IMR-90 (cell line): Measurements from ENCODE around the gene DACH1. TPM values are rescaled to one million over a fixed set of nuclear protein-coding genes. Genes with fewer than 3 reads are reported as not detected.

Source experiments
- ATAC-seq: fragments of 200-7000 bp; cut with Tn5 transposase; 2 replicates; pipeline ENCODE4 v1.9.1; 2020; ENCODE audit warnings: low read depth, mild to moderate bottlenecking, moderate library complexity
- BruUV-seq: library from RNA; stranded (reverse); fragments of 400-500 nt; replicated peaks from 2 replicates; lab custom pipeline; 2021; lab: Mats Ljungman, UMichigan
- CTCF ChIA-PET: fragments of 300-600 bp; formaldehyde crosslinking; extraction: SDS; loops from one replicate; lab custom pipeline; 2021; ENCODE audit warnings: antibody characterized with exemption; lab: Yijun Ruan, JAX
- POLR2A ChIA-PET: fragments of 300-600 bp; sonication (Branson Sonifier 250); formaldehyde crosslinking; loops from one replicate; lab custom pipeline; 2022; ENCODE audit warnings: antibody characterized with exemption; ENCODE audit not compliant: unreplicated experiment; lab: Charles Lee
- DNase-seq: peaks from one replicate; pipeline ENCODE4 v3.0.0; 2013
- H2AFZ ChIP-seq: replicated peaks from 2 replicates; pipeline ENCODE3; 2013; ENCODE audit warnings: low read length, mild to moderate bottlenecking; ENCODE audit not compliant: poor library complexity
- H2AK5ac ChIP-seq: 2 replicates; pipeline ENCODE4 v1.6.1; 2013; ENCODE audit warnings: low read depth, low read length, inconsistent platforms
- H2AK9ac ChIP-seq: replicated peaks from 2 replicates; pipeline ENCODE3; 2013; ENCODE audit warnings: mild to moderate bottlenecking, low read depth, low read length, moderate library complexity; ENCODE audit not compliant: poor library complexity
- H2BK120ac ChIP-seq: 2 replicates; pipeline ENCODE4 v1.6.1; 2013; ENCODE audit warnings: low read depth, low read length, inconsistent platforms
- H2BK15ac ChIP-seq: 3 replicates; pipeline ENCODE4 v1.6.1; 2013; ENCODE audit warnings: low read depth, low read length, inconsistent platforms
- H2BK20ac ChIP-seq: 2 replicates; pipeline ENCODE4 v1.6.1; 2013; ENCODE audit warnings: low read depth, mild to moderate bottlenecking, inconsistent platforms, low read length, moderate library complexity
- H2BK5ac ChIP-seq: 2 replicates; pipeline ENCODE4 v1.6.1; 2013; ENCODE audit warnings: mild to moderate bottlenecking, low read depth, low read length, inconsistent platforms; ENCODE audit not compliant: poor library complexity, severe bottlenecking
- H3K14ac ChIP-seq: replicated peaks from 2 replicates; pipeline ENCODE4 v1.6.1; 2013; ENCODE audit warnings: low read depth, low read length, inconsistent platforms
- H3K18ac ChIP-seq: 2 replicates; pipeline ENCODE4 v1.6.1; 2013; ENCODE audit warnings: low read depth, low read length, control low read depth
- H3K23ac ChIP-seq: 2 replicates; pipeline ENCODE4 v1.6.1; 2013; ENCODE audit warnings: low read depth, low read length, inconsistent platforms
- H3K27ac ChIP-seq: 2 replicates; pipeline ENCODE4 v1.5.1; 2013; ENCODE audit warnings: mild to moderate bottlenecking, control low read depth, low read length; ENCODE audit not compliant: insufficient read depth
- H3K27me3 ChIP-seq: 2 replicates; pipeline ENCODE4 v1.6.1; 2013; ENCODE audit warnings: low read length; ENCODE audit not compliant: control insufficient read depth, insufficient read depth
- H3K36me3 ChIP-seq: 2 replicates; pipeline ENCODE4 v1.6.1; 2013; ENCODE audit warnings: low read length, mixed read lengths; ENCODE audit not compliant: control insufficient read depth, insufficient read depth
- H3K4ac ChIP-seq: 2 replicates; pipeline ENCODE4 v1.6.1; 2013; ENCODE audit warnings: low read depth, low read length, inconsistent platforms
- H3K4me1 ChIP-seq: 2 replicates; pipeline ENCODE4 v1.6.1; 2013; ENCODE audit warnings: low read length, mixed read lengths; ENCODE audit not compliant: control insufficient read depth, insufficient read depth
- H3K4me2 ChIP-seq: 2 replicates; pipeline ENCODE4 v1.6.1; 2013; ENCODE audit warnings: low read depth, mild to moderate bottlenecking, control low read depth, low read length, moderate library complexity
- H3K4me3 ChIP-seq: 2 replicates; pipeline ENCODE4 v1.5.1; 2013; ENCODE audit warnings: low read depth, mild to moderate bottlenecking, control low read depth, low read length, moderate library complexity; ENCODE audit not compliant: insufficient read depth
- H3K56ac ChIP-seq: 2 replicates; pipeline ENCODE4 v1.6.1; 2013; ENCODE audit warnings: low read length, inconsistent platforms; ENCODE audit not compliant: insufficient read depth; ENCODE audit errors: extremely low read depth
- H3K79me1 ChIP-seq, 2 experiments: 2 replicates each; pipeline ENCODE4 v1.6.1; 2013; ENCODE audit warnings: low read length in 2 of 2, inconsistent platforms in 1 of 2, low read depth in 1 of 2
- H3K9ac ChIP-seq: 2 replicates; pipeline ENCODE4 v1.6.1; 2013; ENCODE audit warnings: low read depth, low read length, control low read depth
- H3K9me1 ChIP-seq: 2 replicates; pipeline ENCODE4 v1.6.1; 2013; ENCODE audit warnings: low read length, inconsistent platforms; ENCODE audit not compliant: insufficient read depth
- H3K9me3 ChIP-seq: 2 replicates; pipeline ENCODE4 v1.6.1; 2013; ENCODE audit warnings: low read length; ENCODE audit not compliant: control insufficient read depth, insufficient read depth
- H4K20me1 ChIP-seq: 2 replicates; pipeline ENCODE4 v1.6.1; 2013; ENCODE audit warnings: low read length, inconsistent platforms; ENCODE audit not compliant: insufficient read depth
- H4K5ac ChIP-seq: 2 replicates; pipeline ENCODE4 v1.6.1; 2013; ENCODE audit warnings: mild to moderate bottlenecking, low read depth, low read length, control low read depth
- H4K8ac ChIP-seq, 2 experiments: 2 replicates each; pipeline ENCODE4 v1.6.1; 2013; ENCODE audit warnings: low read depth in 2 of 2, low read length in 2 of 2, control low read depth in 1 of 2, inconsistent platforms in 1 of 2
- H4K91ac ChIP-seq: 2 replicates; pipeline ENCODE4 v1.6.1; 2013; ENCODE audit warnings: low read depth, low read length, inconsistent platforms; ENCODE audit not compliant: insufficient read depth
- CEBPB ChIP-seq: IDR thresholded peaks from 2 replicates; pipeline ENCODE4 v1.6.1; 2012; ENCODE audit warnings: low read depth, low read length, improper control_type of control experiment
- CHD1 ChIP-seq: IDR thresholded peaks from 2 replicates; pipeline ENCODE4 v1.6.1; 2012; ENCODE audit warnings: low read depth, low read length, improper control_type of control experiment
- FOS ChIP-seq: fragments of 150-350 bp; IDR thresholded peaks from 2 replicates; pipeline ENCODE4 v1.6.1; 2016; ENCODE audit warnings: low read depth, low read length
- MAFK ChIP-seq: IDR thresholded peaks from 2 replicates; pipeline ENCODE4 v1.6.1; 2012; ENCODE audit warnings: low read depth, low read length, improper control_type of control experiment
- MAZ ChIP-seq: IDR thresholded peaks from 2 replicates; pipeline ENCODE4 v1.6.1; 2012; ENCODE audit warnings: low read depth, mild to moderate bottlenecking, low read length, improper control_type of control experiment, moderate library complexity, borderline replicate concordance
- POLR2A ChIP-seq: IDR thresholded peaks from 2 replicates; pipeline ENCODE4 v1.6.1; 2012; ENCODE audit warnings: mild to moderate bottlenecking, low read depth, low read length
- RAD21 ChIP-seq: IDR thresholded peaks from 2 replicates; pipeline ENCODE4 v1.6.1; 2012; ENCODE audit warnings: low read length, improper control_type of control experiment
- RCOR1 ChIP-seq: IDR thresholded peaks from 2 replicates; pipeline ENCODE4 v1.6.1; 2012; ENCODE audit warnings: mild to moderate bottlenecking, low read length, improper control_type of control experiment; ENCODE audit not compliant: insufficient replicate concordance
- SMC3 ChIP-seq: fragments of 150-350 bp; IDR thresholded peaks from 2 replicates; pipeline ENCODE4 v1.6.1; 2016; ENCODE audit warnings: low read depth, mild to moderate bottlenecking, antibody characterized with exemption, low read length, moderate library complexity
- WGBS, 2 experiments: methylation state at CpG; one replicate each; pipeline versions ENCODE4 v1.1.5 to v1.1.7; 2013; ENCODE audit warnings: missing lambda C conversion rate in 2 of 2; ENCODE audit not compliant: insufficient read length in 1 of 2; ENCODE audit errors: extremely low coverage in 2 of 2; 5-methylcytosine and 5-hydroxymethylcytosine counted together
- dilution Hi-C: fragments of 300-500 bp; cut with HindIII; formaldehyde crosslinking; loops from one replicate; pipeline ENCODE4 v1.14.3; 2018; ENCODE audit warnings: low sequenced_read_pairs; ENCODE audit not compliant: unreplicated experiment
- in situ Hi-C: fragments of 300-500 bp; cut with MboI; formaldehyde crosslinking; loops from 3 replicates; pipeline ENCODE4 v1.14.3; 2019; ENCODE audit warnings: low sequenced_read_pairs, inconsistent platforms, mixed read lengths
- intact Hi-C: fragments of 100-400 bp; cut with micrococcal nuclease; formaldehyde crosslinking; loops from 2 replicates; pipeline ENCODE4 v1.10.0; 2022
- polyA plus RNA-seq, 3 experiments: library from polyadenylated mRNA; depleted of rRNA; stranded (reverse); fragments of >200 nt; gene quantifications; 2 replicates each; pipeline ENCODE4 v1.2.3, GENCODE V29; 2012; ENCODE audit warnings: low replicate concordance in 1 of 3
- total RNA-seq: library from RNA; depleted of rRNA; stranded (reverse); fragments of >200 nt; gene quantifications from 2 replicates; pipeline ENCODE4 v1.2.3, GENCODE V29; 2012

Gene DACH1
- total and polyA plus RNA-seq, 2 of the 4 experiments (the other 2 are of a cell fraction), result not detected

GRCh38 chr13:71457645-71458044, 409.4 kb downstream of the DACH1 start:
- Histone ChIP-seq H2BK15ac (no peak overlapping the region), H2BK120ac (no peak overlapping the region), H3K9me3 (no peaks in the 10 kb centered on the region), H4K20me1 (no peaks in the 10 kb centered on the region), H3K56ac (no peak overlapping the region), H3K4me3 (no peak overlapping the region), H3K18ac (no peak overlapping the region), H3K4me1 (no peaks in the 10 kb centered on the region), H3K36me3 (no peaks in the 10 kb centered on the region), H3K14ac (no peak overlapping the region), H3K9ac (no peak overlapping the region), H3K4me2 (no peak overlapping the region), H2AK5ac (no peak overlapping the region), H2AK9ac (no peak overlapping the region), H4K8ac (no peak overlapping the region), H3K79me1 (no peaks in the 10 kb centered on the region), H2AFZ (no peak overlapping the region), H3K27me3 (no peaks in the 10 kb centered on the region), H3K27ac (no peak overlapping the region), H4K91ac (no peak overlapping the region), H2BK5ac (no peak overlapping the region), H3K23ac (no peak overlapping the region), H3K4ac (no peak overlapping the region), H2BK20ac (no peak overlapping the region), H4K5ac (no peak overlapping the region), H3K9me1 (no peaks in the 10 kb centered on the region)
- in situ Hi-C loops (no loop called here), intact Hi-C loops (no loop called here), dilution Hi-C loops (no loop called here)
- no TSS peak for BruUV-seq
- CTCF ChIA-PET, result no interaction called here
- no CpG with 5 or more reads among the region's 2 CpGs for WGBS, 2 experiments
- TF ChIP-seq MAZ, result no peak
- no peak for TF ChIP-seq CEBPB
- TF ChIP-seq POLR2A, result no peak
- no peak for TF ChIP-seq RCOR1
- TF ChIP-seq MAFK, result no peak
- no peak for TF ChIP-seq FOS
- no peak for TF ChIP-seq RAD21
- no peak for TF ChIP-seq SMC3
- no peak for TF ChIP-seq CHD1
- DNase-seq (no peak), ATAC-seq (no peak)
- POLR2A ChIA-PET, result no interaction called here
